Common myeloid progenitor, CD34-positive (primary cell): ENCODE measurements around the gene TRPM3.

Experiments
- CTCF ChIA-PET: fragments of 350-600 bp; sonication (Branson Sonifier 250); formaldehyde crosslinking; loops from one replicate; lab custom pipeline; 2021; ENCODE audit warnings: antibody characterized with exemption; lab: Charles Lee
- POLR2A ChIA-PET: fragments of 350-600 bp; sonication (Branson Sonifier 250); formaldehyde crosslinking; loops from one replicate; lab custom pipeline; 2021; ENCODE audit warnings: antibody characterized with exemption; lab: Charles Lee
- DNase-seq, 3 donors: peaks; one replicate each; pipeline versions ENCODE4 v3.0.0 to v3.0.0-alpha.2; 2013
- H3K27ac ChIP-seq, 2 experiments: 1 replicate in 1 of 2; 2 replicates in 1 of 2; pipeline ENCODE4 v1.7.0; 2013; ENCODE audit warnings: inconsistent platforms in 2 of 2, low read length in 2 of 2, mild to moderate bottlenecking in 2 of 2, low read depth in 1 of 2, moderate library complexity in 1 of 2; ENCODE audit not compliant: severe bottlenecking in 2 of 2, insufficient read depth in 1 of 2, poor library complexity in 1 of 2
- H3K27me3 ChIP-seq, 5 experiments: replicated peaks in 2 of 5; 1 replicate in 3 of 5; 2 replicates in 2 of 5; pipeline versions ENCODE4 v1.6.1 to v1.7.0; 2013; ENCODE audit warnings: low read length in 4 of 5, mild to moderate bottlenecking in 2 of 5, moderate library complexity in 2 of 5, inconsistent platforms in 1 of 5; ENCODE audit not compliant: insufficient read depth in 5 of 5, control insufficient read depth in 4 of 5
- H3K36me3 ChIP-seq, 4 experiments: 1 replicate in 2 of 4; 2 replicates in 2 of 4; pipeline versions ENCODE4 v1.6.1 to v1.7.0; 2013; ENCODE audit warnings: low read length in 3 of 4, control low read depth in 1 of 4, mild to moderate bottlenecking in 1 of 4; ENCODE audit not compliant: control insufficient read depth in 4 of 4, insufficient read depth in 4 of 4
- H3K4me1 ChIP-seq, 4 experiments: 1 replicate in 3 of 4; 2 replicates in 1 of 4; pipeline versions ENCODE4 v1.6.1 to v1.7.1; 2013; ENCODE audit warnings: low read length in 3 of 4, mild to moderate bottlenecking in 3 of 4, control low read depth in 1 of 4, inconsistent platforms in 1 of 4, moderate library complexity in 1 of 4; ENCODE audit not compliant: control insufficient read depth in 4 of 4, insufficient read depth in 4 of 4; ENCODE audit errors: control extremely low read depth in 1 of 4
- H3K4me3 ChIP-seq, 7 experiments: 1 replicate in 4 of 7; 2 replicates in 3 of 7; pipeline versions ENCODE4 v1.5.1 to v1.7.0; 2013; ENCODE audit warnings: mild to moderate bottlenecking in 7 of 7, low read length in 6 of 7, moderate library complexity in 6 of 7, inconsistent platforms in 2 of 7, low read depth in 2 of 7, control low read depth in 1 of 7; ENCODE audit not compliant: insufficient read depth in 4 of 7, control insufficient read depth in 1 of 7; ENCODE audit errors: extremely low read depth in 1 of 7
- H3K9me3 ChIP-seq, 5 experiments: 1 replicate in 4 of 5; 2 replicates in 1 of 5; pipeline versions ENCODE4 v1.6.1 to v1.7.1; 2013; ENCODE audit warnings: low read length in 4 of 5, mild to moderate bottlenecking in 2 of 5, inconsistent platforms in 1 of 5, low read depth in 1 of 5, moderate library complexity in 1 of 5; ENCODE audit not compliant: control insufficient read depth in 4 of 5, insufficient read depth in 2 of 5; ENCODE audit errors: control extremely low read depth in 1 of 5
- WGBS: methylation state at CpG from one replicate; pipeline ENCODE4 v1.1.5; 2013; ENCODE audit not compliant: insufficient coverage; 5-methylcytosine and 5-hydroxymethylcytosine counted together

Gene TRPM3

DNA sequence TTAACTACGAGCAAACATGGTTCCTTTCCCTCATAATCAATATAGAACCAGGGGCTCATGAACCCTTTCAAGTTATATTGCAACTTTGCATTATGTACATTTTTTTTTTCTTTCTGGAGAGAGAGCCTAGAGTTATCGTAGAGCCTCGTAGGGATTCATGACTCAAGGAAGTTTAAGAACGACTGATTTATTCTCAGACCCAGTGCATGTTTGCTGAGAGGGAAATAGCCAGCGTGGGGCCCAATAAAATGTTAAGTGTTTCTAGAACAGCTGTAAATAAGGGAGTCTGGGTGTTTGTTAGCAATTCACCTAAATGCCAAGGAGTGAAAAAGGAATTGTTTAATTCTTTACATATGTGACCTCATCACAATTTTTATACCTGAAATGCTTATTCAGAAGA lies 587.9 kb downstream of the TRPM3 start:
- H3K27ac ChIP-seq: no peak overlapping the region

GRCh38 chr9:70532716-70533115 lies 588.7 kb downstream of the TRPM3 start:
- CTCF ChIA-PET: no interaction called here
- DNase-seq: no peak
- POLR2A ChIA-PET: no interaction called here

More for the DNA sequence above, 587.9 kb downstream of the TRPM3 start:
- WGBS: 100% methylated on average over 1 of the region's 5 CpGs
- CTCF ChIA-PET: no interaction called here
- Histone ChIP-seq H3K36me3 (no peaks in the 10 kb centered on the region), H3K4me1 (no peaks in the 10 kb centered on the region), H3K4me3 (no peak overlapping the region), H3K27me3 (no peaks in the 10 kb centered on the region), H3K9me3 (no peaks in the 10 kb centered on the region)
- POLR2A ChIA-PET: no interaction called here
- no peak for DNase-seq

DNA sequence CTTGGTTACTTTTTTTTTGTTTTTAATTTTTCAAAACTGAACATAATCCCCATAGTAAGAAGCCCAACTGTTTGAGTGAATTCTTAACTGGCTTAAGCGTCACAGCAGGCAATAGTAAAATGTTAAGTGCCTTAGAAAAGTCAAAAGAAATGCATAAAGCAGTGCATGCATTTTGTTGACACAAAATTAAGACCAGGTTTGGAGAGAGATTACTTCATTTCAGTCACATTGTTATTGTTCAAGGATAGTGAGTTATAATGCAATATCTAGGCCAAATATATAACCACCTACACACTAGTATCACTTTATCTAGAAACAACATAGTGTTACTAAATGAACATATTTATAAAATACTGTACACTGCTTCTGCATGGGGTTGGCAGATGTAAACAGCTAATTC lies 590.1 kb downstream of the TRPM3 start:
- no peaks in the 10 kb centered on the region for H3K36me3 ChIP-seq
- 100% methylated on average over 1 of the region's 1 CpG for WGBS
- no peaks in the 10 kb centered on the region for H3K4me1 ChIP-seq
- DNase-seq: no peak
- ChIA-PET CTCF (no interaction called here), POLR2A (no interaction called here)
- no peak overlapping the region for H3K27ac ChIP-seq
- no peaks in the 10 kb centered on the region for H3K27me3 ChIP-seq
- H3K4me3 ChIP-seq: no peak overlapping the region
- H3K9me3 ChIP-seq: no peaks in the 10 kb centered on the region

More at GRCh38 chr9:70532716-70533115, 588.7 kb downstream of the TRPM3 start:
- no peaks in the 10 kb centered on the region for H3K9me3 ChIP-seq
- H3K4me3 ChIP-seq: no peak overlapping the region
- H3K36me3 ChIP-seq: no peaks in the 10 kb centered on the region
- no peaks in the 10 kb centered on the region for H3K4me1 ChIP-seq
- 94% methylated on average over 5 of the region's 6 CpGs for WGBS
- H3K27ac ChIP-seq: no peak overlapping the region
- H3K27me3 ChIP-seq: no peaks in the 10 kb centered on the region

DNA sequence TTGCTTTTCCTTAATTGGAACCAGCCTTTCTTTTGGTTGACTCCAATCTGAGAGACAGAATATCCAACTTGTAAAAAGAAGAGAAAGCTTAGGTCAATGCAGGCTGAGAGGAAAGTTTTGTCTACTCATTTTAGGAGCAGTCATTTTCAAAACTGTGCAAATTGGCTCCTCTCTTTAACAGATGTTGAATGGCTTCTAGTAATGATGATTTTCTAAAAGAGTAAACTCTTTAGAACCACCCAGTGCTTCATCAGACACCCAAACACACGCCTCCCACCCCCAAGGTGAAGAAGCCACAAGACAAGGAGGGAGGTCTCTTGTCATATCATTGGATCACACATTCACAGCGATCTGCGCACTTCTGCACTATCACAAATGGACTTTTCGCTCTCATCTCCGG lies 590.7 kb downstream of the TRPM3 start:
- Histone ChIP-seq H3K4me3 (no peak overlapping the region), H3K27ac (no peak overlapping the region), H3K9me3 (no peaks in the 10 kb centered on the region), H3K4me1 (no peaks in the 10 kb centered on the region), H3K36me3 (no peaks in the 10 kb centered on the region), H3K27me3 (no peaks in the 10 kb centered on the region)
- DNase-seq: no peak
- ChIA-PET POLR2A (no interaction called here), CTCF (no interaction called here)
- WGBS: 98% methylated on average over 5 of the region's 5 CpGs

GRCh38 chr9:70529833-70530232 lies 591.6 kb downstream of the TRPM3 start:
- no peak for DNase-seq
- WGBS: 99% methylated on average over 6 of the region's 7 CpGs
- ChIA-PET CTCF (no interaction called here), POLR2A (no interaction called here)
- no peaks in the 10 kb centered on the region for H3K36me3 ChIP-seq
- no peaks in the 10 kb centered on the region for H3K4me1 ChIP-seq
- no peaks in the 10 kb centered on the region for H3K9me3 ChIP-seq
- H3K27ac ChIP-seq: no peak overlapping the region
- H3K4me3 ChIP-seq: no peak overlapping the region
- H3K27me3 ChIP-seq: no peaks in the 10 kb centered on the region

GRCh38 chr9:70529377-70529776 lies 592.0 kb downstream of the TRPM3 start:
- Histone ChIP-seq H3K9me3 (no peaks in the 10 kb centered on the region), H3K27me3 (no peaks in the 10 kb centered on the region), H3K4me3 (no peak overlapping the region), H3K4me1 (no peaks in the 10 kb centered on the region), H3K36me3 (no peaks in the 10 kb centered on the region), H3K27ac (no peak overlapping the region)
- 96% methylated on average over 5 of the region's 6 CpGs for WGBS
- ChIA-PET POLR2A (no interaction called here), CTCF (no interaction called here)
- no peak for DNase-seq

GRCh38 chr9:70526902-70527301 lies 594.5 kb downstream of the TRPM3 start:
- H3K27me3 ChIP-seq: no peaks in the 10 kb centered on the region
- H3K36me3 ChIP-seq: no peaks in the 10 kb centered on the region
- no CpG with 5 or more reads among the region's 2 CpGs for WGBS
- H3K4me3 ChIP-seq: no peak overlapping the region
- no peaks in the 10 kb centered on the region for H3K4me1 ChIP-seq
- no peak for DNase-seq
- ChIA-PET POLR2A (no interaction called here), CTCF (no interaction called here)
- H3K9me3 ChIP-seq: peaks cover 0 to 5% (median 1%) of the 10 kb centered on the region in 5 experiments
- no peak overlapping the region for H3K27ac ChIP-seq
